ENCODE data around the gene PCF11. TPM values are rescaled to one million over a fixed set of nuclear protein-coding genes. Genes with fewer than 3 reads are reported as not detected.

Gene PCF11
- total RNA-seq, 1 experiment from 2014 or later, result 41.9 TPM

DNA sequence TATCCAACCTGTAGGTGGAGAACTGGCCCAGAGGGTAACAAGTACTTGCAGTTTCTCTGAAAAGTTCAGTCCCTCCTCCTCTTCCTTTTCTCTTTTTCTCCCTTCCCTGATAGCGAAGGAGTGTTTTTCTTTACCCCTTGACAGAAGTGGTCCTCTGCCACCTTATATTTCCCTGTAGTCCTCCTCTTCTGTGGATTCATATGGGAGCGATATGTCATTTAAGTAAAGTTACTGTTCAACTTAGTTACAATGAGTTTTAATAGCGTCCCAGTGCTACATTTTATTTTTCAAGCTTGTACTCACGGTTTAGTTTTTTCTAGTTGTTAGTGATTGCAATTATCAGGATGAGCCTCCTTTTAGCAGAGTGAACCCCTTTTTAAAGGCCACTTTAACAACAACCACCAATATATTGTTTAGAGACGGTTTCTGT is 1.4 kb downstream of the PCF11 start:
- H3K27ac ChIP-seq (ENCODE audit: low read depth, low read length), result peak overlapping the region; percentile 88
- peaks cover 27% of the 10 kb centered on the region; the same call in 1 of the 2 replicates for H4K20me1 ChIP-seq (ENCODE audit: insufficient read depth)
- no peak for ATAC-seq
- no peak overlapping the region for H2AFZ ChIP-seq (ENCODE audit: low read depth, low read length, poor library complexity, severe bottlenecking)
- H3K4me1 ChIP-seq (ENCODE audit: control insufficient read depth in 1 of 2, insufficient read depth in 2 of 2, low read length in 2 of 2), result peaks cover 5 to 28% of the 10 kb centered on the region in 2 experiments; a peak in 3 of 4 replicates
- peak overlapping the region; percentile 96 for H3K9ac ChIP-seq (ENCODE audit: low read length)
- peaks cover 64% of the 10 kb centered on the region for H3K79me2 ChIP-seq (ENCODE audit: insufficient read depth, low read length)
- ChIA-PET RAD21 (ENCODE audit: low non-redundant PET in 1 of 2, low total read pairs in 2 of 2, uncharacterized antibody in 2 of 2, unreplicated experiment in 2 of 2) (no interaction called here), CTCF (no interaction called here), POLR2A (interaction anchor here (0.5 kb wide), 1 partner anchor 173 kb away, joined by 3 read pairs; no protein-coding TSS in a partner anchor)
- no peaks in the 10 kb centered on the region for H3K27me3 ChIP-seq (ENCODE audit: insufficient read depth, low read length)
- H3K4me3 ChIP-seq (replicated peaks in 1 of 2; ENCODE audit: low read depth in 1 of 2, low read length in 2 of 2), result peak overlapping the region; percentile 96 to 97
- intact Hi-C loops (cut with micrococcal nuclease), result loop anchor here (5.0 kb wide), 1 partner anchor 34 kb away; the partner anchor contains the start of gene ANKRD42
- BruUV-seq (replicated peaks), result no TSS peak
- peak overlapping the region; percentile 91 for H3K4me2 ChIP-seq (ENCODE audit: low read length)
- H3K9me2 ChIP-seq (ENCODE audit: insufficient read depth), result no peaks in the 10 kb centered on the region
- DNase-seq (ENCODE audit: low read depth, low spot score), result no peak
- H3K36me3 ChIP-seq (ENCODE audit: control insufficient read depth in 1 of 2, insufficient read depth in 2 of 2, low read length in 2 of 2), result peaks cover 19% of the 10 kb centered on the region in 2 experiments
- 0 out of 2 replicates have a peak, but pooled peaks have one; percentile 4 for TF ChIP-seq JUND (IDR thresholded peaks at IDR 0.05)
- no peak for TF ChIP-seq ELF1 (IDR thresholded peaks at IDR 0.05; ENCODE audit: borderline replicate concordance, low read depth)
- TF ChIP-seq, protein P1, sequence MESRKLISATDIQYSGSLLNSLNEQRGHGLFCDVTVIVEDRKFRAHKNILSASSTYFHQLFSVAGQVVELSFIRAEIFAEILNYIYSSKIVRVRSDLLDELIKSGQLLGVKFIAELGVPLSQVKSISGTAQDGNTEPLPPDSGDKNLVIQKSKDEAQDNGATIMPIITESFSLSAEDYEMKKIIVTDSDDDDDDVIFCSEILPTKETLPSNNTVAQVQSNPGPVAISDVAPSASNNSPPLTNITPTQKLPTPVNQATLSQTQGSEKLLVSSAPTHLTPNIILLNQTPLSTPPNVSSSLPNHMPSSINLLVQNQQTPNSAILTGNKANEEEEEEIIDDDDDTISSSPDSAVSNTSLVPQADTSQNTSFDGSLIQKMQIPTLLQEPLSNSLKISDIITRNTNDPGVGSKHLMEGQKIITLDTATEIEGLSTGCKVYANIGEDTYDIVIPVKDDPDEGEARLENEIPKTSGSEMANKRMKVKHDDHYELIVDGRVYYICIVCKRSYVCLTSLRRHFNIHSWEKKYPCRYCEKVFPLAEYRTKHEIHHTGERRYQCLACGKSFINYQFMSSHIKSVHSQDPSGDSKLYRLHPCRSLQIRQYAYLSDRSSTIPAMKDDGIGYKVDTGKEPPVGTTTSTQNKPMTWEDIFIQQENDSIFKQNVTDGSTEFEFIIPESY (IDR thresholded peaks at IDR 0.05; ENCODE audit: extremely low read depth, insufficient replicate concordance, low read length), result no peak
- TF ChIP-seq EGR1 (IDR thresholded peaks at IDR 0.05; ENCODE audit: low read depth), result no peak
- 0 out of 2 replicates have a peak, but pooled peaks have one; percentile 27 for TF ChIP-seq SIN3A (IDR thresholded peaks at IDR 0.05; ENCODE audit: low read depth)
- TF ChIP-seq, protein P2, sequence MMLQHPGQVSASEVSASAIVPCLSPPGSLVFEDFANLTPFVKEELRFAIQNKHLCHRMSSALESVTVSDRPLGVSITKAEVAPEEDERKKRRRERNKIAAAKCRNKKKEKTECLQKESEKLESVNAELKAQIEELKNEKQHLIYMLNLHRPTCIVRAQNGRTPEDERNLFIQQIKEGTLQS (IDR thresholded peaks at IDR 0.05), result no peak
- TF ChIP-seq EZH2phosphoT487 (IDR thresholded peaks at IDR 0.05; ENCODE audit: borderline replicate concordance), result no peak
- H3K9me3 ChIP-seq (ENCODE audit: control insufficient read depth in 1 of 2, insufficient read depth in 1 of 2, low read depth in 1 of 2, low read length in 2 of 2), result no peaks in the 10 kb centered on the region

Data from HCT116 (cell line).